HG03439 (cell line): ENCODE results near the gene ADRA2C.

Experiments
- ATAC-seq: cut with Tn5 transposase; IDR thresholded peaks from one replicate; pipeline ENCODE4 v1.9.1; 2021; ENCODE audit warnings: mild to moderate bottlenecking, moderate library complexity; ENCODE audit not compliant: unreplicated experiment

The ADRA2C gene

DNA sequence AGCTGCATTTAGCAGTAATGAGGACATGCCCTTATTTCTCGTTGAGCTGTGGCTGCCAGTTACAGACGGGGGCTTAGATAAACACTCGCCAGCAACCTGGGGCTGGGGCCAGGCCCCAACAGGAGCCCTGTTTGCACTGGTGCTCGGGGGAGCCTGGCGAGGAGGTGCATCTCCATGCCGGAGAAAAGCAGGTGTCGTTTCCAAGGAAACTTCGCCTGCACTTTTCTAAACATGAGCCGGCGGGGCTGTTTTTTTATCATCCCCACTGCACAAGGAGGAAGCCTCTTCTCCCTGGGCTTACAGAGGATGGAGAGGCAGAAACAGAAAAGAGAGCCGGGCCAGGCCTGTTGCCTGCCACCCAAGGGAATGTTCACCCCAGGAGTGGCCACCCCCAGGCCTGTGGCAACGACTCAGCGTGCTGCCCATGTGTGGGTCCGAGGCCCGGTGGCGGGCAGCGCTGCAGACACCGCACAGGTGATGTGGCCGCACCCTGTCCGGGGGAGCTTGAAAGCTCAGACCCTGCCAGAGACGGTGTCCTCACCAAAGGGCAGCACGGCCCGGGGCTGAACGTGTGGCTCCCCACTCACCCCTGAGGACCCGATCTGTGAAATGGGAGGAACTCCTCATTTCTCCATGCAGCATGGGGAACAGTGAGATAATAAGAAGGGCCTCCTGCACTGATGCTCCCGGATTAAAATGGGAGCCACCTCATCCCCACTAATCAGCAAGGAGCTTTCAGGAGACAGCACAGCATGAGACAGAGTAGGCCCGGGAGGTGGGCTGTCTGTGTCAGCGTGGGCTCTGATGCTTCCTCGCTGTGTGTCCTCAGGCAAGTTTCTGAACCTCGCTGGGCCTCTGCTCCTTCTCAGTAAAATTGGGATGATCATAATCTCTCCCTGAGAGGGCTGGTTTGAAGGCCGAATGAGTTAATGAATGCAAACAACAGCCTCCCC, 33.8 kb upstream of the ADRA2C start:
- ATAC-seq: no peak

- no peak for ATAC-seq
Measured at GRCh38 chr4:3733195-3733594, 33.0 kb upstream of the ADRA2C start.

DNA sequence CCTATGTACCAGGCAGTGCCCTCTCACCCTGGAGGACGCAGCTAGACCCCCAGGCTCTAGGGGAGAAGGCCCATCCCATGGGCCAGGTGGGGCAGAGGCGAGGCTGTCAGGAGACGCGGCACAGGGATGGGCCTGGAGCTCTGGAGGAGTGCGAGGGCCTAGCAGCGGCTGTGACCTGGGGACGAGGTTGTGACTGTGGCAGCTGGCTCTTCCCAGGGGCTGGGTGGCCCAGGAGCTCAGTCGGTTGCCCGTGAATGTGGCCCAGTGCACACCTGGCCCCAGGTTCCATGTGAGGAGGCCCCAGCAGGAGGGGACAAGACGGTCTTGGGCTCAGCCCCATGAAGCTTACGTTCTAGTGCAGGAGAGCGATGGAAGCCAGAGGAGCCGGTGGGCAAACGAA, 31.0 kb upstream of the ADRA2C start:
- no peak for ATAC-seq

- ATAC-seq: no peak
Measured at GRCh38 chr4:3736290-3736689, 29.9 kb upstream of the ADRA2C start.

- no peak for ATAC-seq
Measured at GRCh38 chr4:3736806-3737205, 29.4 kb upstream of the ADRA2C start.

GRCh38 chr4:3739577-3739976, 26.6 kb upstream of the ADRA2C start:
- no peak for ATAC-seq

- no peak for ATAC-seq
Measured at GRCh38 chr4:3740256-3740655, 25.9 kb upstream of the ADRA2C start.

GRCh38 chr4:3741217-3742011, 24.8 kb upstream of the ADRA2C start:
- no peak for ATAC-seq

DNA sequence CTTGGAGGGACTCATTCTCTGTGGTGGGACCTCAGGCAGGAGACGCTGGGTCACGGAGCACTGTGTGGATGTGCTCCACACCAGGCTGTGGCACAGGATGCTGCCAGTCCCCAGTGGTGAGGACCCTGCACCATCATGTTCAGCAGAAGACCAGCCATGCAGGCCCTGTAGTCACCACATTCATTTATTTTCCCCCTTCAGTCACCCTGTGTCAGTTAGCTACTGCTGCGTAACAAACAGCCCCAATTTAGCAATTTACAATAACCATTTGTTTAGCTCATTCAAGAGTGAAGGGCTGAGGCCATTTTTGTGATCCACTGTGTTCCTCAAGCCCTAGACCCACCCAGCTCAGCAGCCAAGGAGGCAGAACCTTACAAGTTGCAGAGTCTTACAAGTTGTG, 23.6 kb upstream of the ADRA2C start:
- ATAC-seq: no peak

- no peak for ATAC-seq
Measured at GRCh38 chr4:3744232-3744631, 22.0 kb upstream of the ADRA2C start.

DNA sequence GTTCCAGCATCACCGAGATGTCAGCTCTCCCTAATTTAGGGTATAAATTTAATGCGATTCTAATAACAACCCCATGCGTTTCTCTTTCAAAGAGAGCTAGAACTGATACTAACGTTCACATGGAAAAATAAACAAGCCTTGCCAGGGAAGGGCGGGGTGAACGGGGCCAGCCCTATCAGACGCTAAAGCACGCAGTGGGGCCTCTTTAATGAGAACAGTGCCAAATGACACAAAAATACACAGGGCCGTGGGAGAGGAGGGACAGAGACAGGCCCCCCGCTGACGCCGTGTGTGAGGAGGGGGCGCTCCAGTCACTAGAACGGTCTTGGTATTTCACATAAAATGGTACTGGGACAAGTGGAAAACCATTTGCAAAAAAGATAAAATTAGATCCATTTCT, 21.3 kb upstream of the ADRA2C start:
- no peak for ATAC-seq

- ATAC-seq: no peak
Measured at GRCh38 chr4:3745886-3746656, 20.1 kb upstream of the ADRA2C start.

DNA sequence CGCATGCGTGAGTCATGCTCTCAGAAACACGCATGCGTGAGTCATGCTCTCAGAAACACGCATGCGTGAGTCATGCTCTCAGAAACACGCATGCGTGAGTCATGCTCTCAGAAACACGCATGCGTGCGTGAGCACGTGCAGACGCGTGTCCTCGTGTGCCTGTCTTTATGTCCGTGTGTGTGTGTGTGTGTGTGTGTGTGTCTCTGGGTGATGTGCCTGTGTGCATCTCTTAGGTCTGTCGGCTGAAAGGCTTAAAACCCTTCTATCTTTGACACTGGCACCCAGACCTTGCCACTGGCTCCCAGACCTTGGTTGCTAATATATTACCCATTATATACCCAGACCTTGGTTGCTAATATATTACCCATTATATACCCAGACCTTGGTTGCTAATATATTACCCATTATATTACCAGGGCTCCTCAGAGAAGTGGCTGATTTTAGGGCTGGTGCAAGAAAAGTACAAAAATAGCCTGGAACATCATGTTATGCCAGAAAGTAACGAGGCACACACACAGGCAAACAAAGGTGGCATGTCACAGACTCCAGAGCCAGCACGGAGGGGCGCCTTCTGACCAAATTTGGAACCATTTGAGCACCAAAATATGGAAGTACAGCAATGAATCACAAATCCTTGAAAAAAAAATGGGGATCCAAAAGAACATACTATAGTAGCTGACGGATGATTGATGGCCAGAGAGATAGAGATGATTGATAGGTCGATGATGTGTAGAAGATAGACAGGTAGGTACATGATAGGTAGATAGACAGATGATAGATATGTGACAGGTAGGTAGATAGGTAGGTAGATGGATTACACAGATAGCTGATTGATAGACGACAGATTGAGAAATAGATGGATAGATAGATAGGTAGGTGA, 19.2 kb upstream of the ADRA2C start:
- no peak for ATAC-seq

- ATAC-seq: no peak
Measured at GRCh38 chr4:3747581-3747904, 18.6 kb upstream of the ADRA2C start.

- ATAC-seq: no peak
Measured at GRCh38 chr4:3748136-3748898, 17.9 kb upstream of the ADRA2C start.

DNA sequence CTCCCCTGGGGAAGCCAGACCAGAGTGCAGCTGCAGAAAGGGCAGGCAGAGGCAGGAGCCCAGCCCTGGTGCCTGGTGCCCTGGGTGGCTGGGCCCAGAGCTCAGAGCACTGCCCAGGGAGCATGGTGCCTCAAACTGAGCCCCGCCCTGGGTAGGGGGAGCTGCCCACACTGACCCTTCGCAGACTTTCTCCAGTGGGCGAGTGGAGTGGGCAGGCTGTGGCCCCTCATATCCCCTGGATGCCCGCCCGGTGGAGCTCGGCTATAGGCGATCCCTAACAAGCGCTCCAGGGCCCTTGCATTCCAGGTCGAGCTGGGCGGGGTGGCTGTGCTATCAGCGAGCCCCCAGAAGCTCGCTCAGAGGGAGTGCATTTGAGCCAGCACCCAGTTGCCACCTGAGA, 17.1 kb upstream of the ADRA2C start:
- no peak for ATAC-seq

GRCh38 chr4:3750334-3750733, 15.9 kb upstream of the ADRA2C start:
- ATAC-seq: no peak

DNA sequence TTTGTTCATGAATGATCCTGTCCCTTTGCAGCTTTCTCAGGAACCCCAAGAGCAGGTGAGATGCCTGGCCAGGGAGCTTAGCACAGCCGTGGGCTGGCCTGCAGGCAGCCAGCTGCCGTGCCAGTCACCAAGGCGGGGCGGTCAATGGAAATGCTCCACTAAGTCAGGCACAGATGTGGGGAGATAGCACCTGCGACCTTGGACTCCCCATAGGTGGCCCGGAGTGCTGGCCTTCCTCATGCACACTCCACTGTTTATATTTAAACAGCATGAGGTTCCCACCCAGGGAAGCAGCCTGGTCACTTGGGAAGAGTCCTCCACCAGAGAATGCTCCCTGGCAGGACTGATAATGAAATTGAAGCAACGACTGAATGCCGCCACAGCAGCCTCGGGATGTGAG, 14.2 kb upstream of the ADRA2C start:
- ATAC-seq: no peak

GRCh38 chr4:3753726-3754412, 12.3 kb upstream of the ADRA2C start:
- no peak for ATAC-seq
